BE2C (cell line): Measurements from ENCODE around the gene CCDC86.

Experiments
- DNase-seq: peaks from one replicate; pipeline ENCODE4 v3.0.0-alpha.2; 2020
- H3K27me3 ChIP-seq: fragments of 250-450 bp; sonication (Bioruptor Pico); 2 replicates; pipeline ENCODE4 v1.5.1; 2020; ENCODE audit warnings: mild to moderate bottlenecking
- H3K36me3 ChIP-seq: fragments of 250-450 bp; sonication (Bioruptor Pico); 2 replicates; pipeline ENCODE4 v1.5.1; 2020; ENCODE audit warnings: mild to moderate bottlenecking
- H3K4me1 ChIP-seq: fragments of 250-450 bp; sonication (Bioruptor Pico); 2 replicates; pipeline ENCODE4 v1.5.1; 2020
- H3K4me3 ChIP-seq: 2 replicates; pipeline ENCODE4 v1.5.1; 2011; ENCODE audit warnings: low read depth, low read length
- H3K9me3 ChIP-seq: fragments of 250-450 bp; sonication (Bioruptor Pico); 2 replicates; pipeline ENCODE4 v1.5.1; 2020
- CTCF ChIP-seq: IDR thresholded peaks from 2 replicates; pipeline ENCODE4 v1.5.1; 2012; ENCODE audit warnings: mild to moderate bottlenecking, low read depth, low read length

Gene CCDC86

GRCh38 chr11:60866911-60867870 is 25.3 kb downstream of the CCDC86 start, which contains the start of gene ZP1:
Gene ZP1 (plus strand): TSS chr11:60867542. CDS start chr11:60867562, 20 bp downstream.
- H3K9me3 ChIP-seq = no peaks in the 10 kb centered on the region
- H3K36me3 ChIP-seq = no peaks in the 10 kb centered on the region
- no peaks in the 10 kb centered on the region for H3K27me3 ChIP-seq
- TF ChIP-seq CTCF = no peak
- no peaks in the 10 kb centered on the region for H3K4me1 ChIP-seq
- no peak within 1 kb of the TSS for H3K4me3 ChIP-seq
- no peak for DNase-seq

- Histone ChIP-seq H3K9me3 (no peaks in the 10 kb centered on the region), H3K4me3 (no peak overlapping the region), H3K27me3 (no peaks in the 10 kb centered on the region), H3K36me3 (no peaks in the 10 kb centered on the region), H3K4me1 (no peaks in the 10 kb centered on the region)
- DNase-seq = no peak
- TF ChIP-seq CTCF = no peak
Measured at GRCh38 chr11:60867871-60868681, 26.2 kb downstream of the CCDC86 start.

- TF ChIP-seq CTCF = no peak
- Histone ChIP-seq H3K4me1 (no peaks in the 10 kb centered on the region), H3K36me3 (no peaks in the 10 kb centered on the region), H3K27me3 (no peaks in the 10 kb centered on the region), H3K4me3 (no peak overlapping the region), H3K9me3 (no peaks in the 10 kb centered on the region)
- no peak for DNase-seq
Measured at GRCh38 chr11:60868682-60869450, 27.0 kb downstream of the CCDC86 start.

DNA sequence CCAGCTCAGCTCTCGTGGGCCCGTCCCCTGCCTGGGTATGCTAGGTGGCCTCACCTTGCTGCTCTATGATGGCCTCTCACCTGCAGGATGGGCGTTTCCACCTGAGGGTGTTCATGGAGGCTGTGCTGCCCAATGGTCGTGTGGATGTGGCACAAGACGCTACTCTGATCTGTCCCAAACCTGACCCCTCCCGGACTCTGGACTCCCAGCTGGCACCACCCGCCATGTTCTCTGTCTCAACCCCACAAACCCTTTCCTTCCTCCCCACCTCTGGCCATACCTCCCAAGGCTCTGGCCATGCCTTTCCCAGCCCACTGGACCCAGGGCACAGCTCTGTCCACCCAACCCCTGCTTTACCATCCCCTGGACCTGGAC is 27.5 kb downstream of the CCDC86 start:
- no peak for TF ChIP-seq CTCF
- no peak overlapping the region for H3K4me3 ChIP-seq
- no peaks in the 10 kb centered on the region for H3K27me3 ChIP-seq
- DNase-seq = no peak
- no peaks in the 10 kb centered on the region for H3K4me1 ChIP-seq
- no peaks in the 10 kb centered on the region for H3K36me3 ChIP-seq
- H3K9me3 ChIP-seq = no peaks in the 10 kb centered on the region

DNA sequence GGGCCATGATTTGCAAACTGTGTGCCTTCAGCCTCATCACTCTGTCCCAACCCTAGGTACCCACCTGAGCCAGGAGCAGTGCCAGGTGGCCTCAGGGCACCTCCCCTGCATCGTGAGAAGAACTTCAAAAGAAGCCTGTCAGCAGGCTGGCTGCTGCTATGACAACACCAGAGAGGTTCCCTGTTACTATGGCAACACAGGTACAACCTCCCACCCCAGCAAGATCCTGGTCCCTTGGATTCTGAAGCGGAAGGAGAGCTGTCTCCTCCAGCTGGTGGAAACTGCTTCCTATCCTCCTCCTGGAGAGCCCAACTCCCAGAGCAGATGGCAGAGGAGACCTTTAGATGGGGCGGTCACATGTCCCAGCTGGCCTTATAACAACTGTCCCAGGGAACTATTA is 28.4 kb downstream of the CCDC86 start:
- H3K4me3 ChIP-seq = no peak overlapping the region
- no peaks in the 10 kb centered on the region for H3K27me3 ChIP-seq
- H3K4me1 ChIP-seq = no peaks in the 10 kb centered on the region
- no peaks in the 10 kb centered on the region for H3K36me3 ChIP-seq
- no peaks in the 10 kb centered on the region for H3K9me3 ChIP-seq
- TF ChIP-seq CTCF = no peak
- no peak for DNase-seq
